ENCODE data around the gene SUPT3H. TPM values are rescaled to one million over a fixed set of nuclear protein-coding genes. Genes with fewer than 3 reads are reported as not detected.

The SUPT3H gene
- total RNA-seq, 1 donor from 2014 or later = 16.0 TPM

DNA sequence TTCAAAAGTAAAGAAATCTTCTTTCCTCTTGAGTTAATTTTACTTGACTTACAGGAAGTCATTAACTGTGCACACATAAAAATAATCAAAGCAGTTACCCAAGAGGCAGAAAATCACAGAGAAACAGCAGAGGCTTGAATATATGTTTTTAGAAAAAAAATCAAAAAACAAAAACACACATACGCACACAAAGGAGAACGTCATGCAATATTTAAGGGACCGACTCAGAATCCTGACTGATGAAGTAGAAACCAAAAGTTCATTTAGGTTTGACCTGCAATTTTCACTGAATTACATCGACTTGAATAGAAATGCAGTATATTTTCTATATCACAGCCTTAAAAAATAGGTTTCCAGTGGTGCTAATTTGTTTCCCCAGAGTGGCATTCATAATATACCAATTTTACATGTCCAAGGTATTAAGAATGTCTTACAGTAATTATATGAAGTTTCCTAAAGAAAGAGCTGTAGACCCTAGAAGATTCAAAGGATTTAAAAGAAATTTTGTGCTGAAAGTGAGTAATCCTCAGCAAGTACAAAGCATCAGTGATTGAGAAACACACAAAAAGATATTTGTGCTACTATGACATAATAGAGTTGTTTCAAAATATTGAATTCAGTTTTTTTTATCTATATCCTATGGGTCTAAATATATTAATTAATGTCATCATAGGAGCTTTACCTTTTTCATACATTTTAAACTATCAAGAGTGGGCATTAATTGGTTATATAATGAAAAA lies 408.1 kb downstream of the SUPT3H start:
- H3K27me3 Mint-ChIP-seq (ENCODE audit: unreplicated experiment) = no peaks in the 10 kb centered on the region
- no peaks in the 10 kb centered on the region for H3K4me1 Mint-ChIP-seq (ENCODE audit: low read depth, unreplicated experiment)
- H3K36me3 Mint-ChIP-seq (ENCODE audit: unreplicated experiment) = peaks cover 9% of the 10 kb centered on the region
- TF ChIP-seq, protein P1, sequence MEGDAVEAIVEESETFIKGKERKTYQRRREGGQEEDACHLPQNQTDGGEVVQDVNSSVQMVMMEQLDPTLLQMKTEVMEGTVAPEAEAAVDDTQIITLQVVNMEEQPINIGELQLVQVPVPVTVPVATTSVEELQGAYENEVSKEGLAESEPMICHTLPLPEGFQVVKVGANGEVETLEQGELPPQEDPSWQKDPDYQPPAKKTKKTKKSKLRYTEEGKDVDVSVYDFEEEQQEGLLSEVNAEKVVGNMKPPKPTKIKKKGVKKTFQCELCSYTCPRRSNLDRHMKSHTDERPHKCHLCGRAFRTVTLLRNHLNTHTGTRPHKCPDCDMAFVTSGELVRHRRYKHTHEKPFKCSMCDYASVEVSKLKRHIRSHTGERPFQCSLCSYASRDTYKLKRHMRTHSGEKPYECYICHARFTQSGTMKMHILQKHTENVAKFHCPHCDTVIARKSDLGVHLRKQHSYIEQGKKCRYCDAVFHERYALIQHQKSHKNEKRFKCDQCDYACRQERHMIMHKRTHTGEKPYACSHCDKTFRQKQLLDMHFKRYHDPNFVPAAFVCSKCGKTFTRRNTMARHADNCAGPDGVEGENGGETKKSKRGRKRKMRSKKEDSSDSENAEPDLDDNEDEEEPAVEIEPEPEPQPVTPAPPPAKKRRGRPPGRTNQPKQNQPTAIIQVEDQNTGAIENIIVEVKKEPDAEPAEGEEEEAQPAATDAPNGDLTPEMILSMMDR (IDR thresholded peaks at IDR 0.05; ENCODE audit: partially characterized antibody, unreplicated experiment) = no peak
- H3K27ac Mint-ChIP-seq (ENCODE audit: unreplicated experiment) = no peak overlapping the region
- no peak overlapping the region for H3K4me3 Mint-ChIP-seq (ENCODE audit: unreplicated experiment)
- DNase-seq = no peak
- peaks cover 4% of the 10 kb centered on the region for H3K9me3 Mint-ChIP-seq (ENCODE audit: unreplicated experiment)

DNA sequence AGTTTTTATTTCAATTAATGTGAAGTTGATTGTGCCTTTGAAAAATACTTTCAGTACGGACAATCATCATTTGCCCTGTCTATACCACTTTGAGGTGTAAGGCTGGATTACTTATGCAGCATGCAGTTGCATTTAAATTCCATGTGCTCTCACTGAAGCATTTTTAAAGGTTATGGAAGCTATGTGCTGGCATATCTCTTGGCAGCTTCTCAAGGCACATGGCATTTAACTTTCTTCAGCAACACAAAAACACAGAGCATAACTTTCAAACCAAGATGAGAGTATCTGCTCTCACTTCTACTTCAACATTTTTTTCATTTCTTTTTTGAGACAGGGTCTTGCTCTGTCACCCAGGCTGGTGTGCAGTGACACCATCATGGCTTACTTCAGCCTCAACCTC lies 410.3 kb downstream of the SUPT3H start:
- H3K27ac Mint-ChIP-seq (ENCODE audit: unreplicated experiment) = no peak overlapping the region
- no peak overlapping the region for H3K4me3 Mint-ChIP-seq (ENCODE audit: unreplicated experiment)
- H3K9me3 Mint-ChIP-seq (ENCODE audit: unreplicated experiment) = no peaks in the 10 kb centered on the region
- TF ChIP-seq, protein P1 (IDR thresholded peaks at IDR 0.05; ENCODE audit: partially characterized antibody, unreplicated experiment) = no peak
- no peaks in the 10 kb centered on the region for H3K27me3 Mint-ChIP-seq (ENCODE audit: unreplicated experiment)
- H3K36me3 Mint-ChIP-seq (ENCODE audit: unreplicated experiment) = no peaks in the 10 kb centered on the region
- no peak for DNase-seq
- H3K4me1 Mint-ChIP-seq (ENCODE audit: low read depth, unreplicated experiment) = no peaks in the 10 kb centered on the region

DNA sequence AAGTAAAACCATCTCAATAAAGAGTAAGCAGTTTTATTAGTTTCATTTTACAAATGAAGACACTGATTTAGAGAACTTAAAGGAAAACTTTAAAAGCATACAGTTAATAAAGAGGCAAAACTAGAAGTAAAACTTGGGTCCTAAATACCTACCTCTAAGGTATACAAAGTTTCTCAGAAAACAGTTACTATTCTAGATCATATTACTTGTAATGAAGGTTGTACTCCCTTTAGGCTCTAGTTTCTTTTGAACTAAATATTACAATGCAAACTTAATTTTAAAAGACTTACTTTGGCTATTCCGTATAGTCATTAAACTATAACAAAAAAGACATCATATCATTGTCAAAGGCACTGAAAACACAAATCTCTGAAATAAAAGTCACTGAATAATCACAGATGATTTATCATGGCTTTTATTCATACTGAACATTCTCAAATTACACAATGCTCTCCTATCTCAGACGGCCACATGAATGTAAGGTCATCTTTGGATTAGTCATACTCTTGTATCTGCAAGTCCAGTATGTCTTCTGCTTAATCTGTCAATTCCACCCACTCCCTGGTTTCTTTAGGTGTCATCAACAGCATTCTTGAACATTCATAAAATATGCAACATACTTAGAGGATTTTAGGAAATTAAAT lies 411.2 kb downstream of the SUPT3H start:
- H3K9me3 Mint-ChIP-seq (ENCODE audit: unreplicated experiment) = no peaks in the 10 kb centered on the region
- H3K27ac Mint-ChIP-seq (ENCODE audit: unreplicated experiment) = no peak overlapping the region
- no peak overlapping the region for H3K4me3 Mint-ChIP-seq (ENCODE audit: unreplicated experiment)
- H3K27me3 Mint-ChIP-seq (ENCODE audit: unreplicated experiment) = no peaks in the 10 kb centered on the region
- no peaks in the 10 kb centered on the region for H3K36me3 Mint-ChIP-seq (ENCODE audit: unreplicated experiment)
- no peaks in the 10 kb centered on the region for H3K4me1 Mint-ChIP-seq (ENCODE audit: low read depth, unreplicated experiment)
- DNase-seq = no peak
- TF ChIP-seq, protein P1 (IDR thresholded peaks at IDR 0.05; ENCODE audit: partially characterized antibody, unreplicated experiment) = no peak

DNA sequence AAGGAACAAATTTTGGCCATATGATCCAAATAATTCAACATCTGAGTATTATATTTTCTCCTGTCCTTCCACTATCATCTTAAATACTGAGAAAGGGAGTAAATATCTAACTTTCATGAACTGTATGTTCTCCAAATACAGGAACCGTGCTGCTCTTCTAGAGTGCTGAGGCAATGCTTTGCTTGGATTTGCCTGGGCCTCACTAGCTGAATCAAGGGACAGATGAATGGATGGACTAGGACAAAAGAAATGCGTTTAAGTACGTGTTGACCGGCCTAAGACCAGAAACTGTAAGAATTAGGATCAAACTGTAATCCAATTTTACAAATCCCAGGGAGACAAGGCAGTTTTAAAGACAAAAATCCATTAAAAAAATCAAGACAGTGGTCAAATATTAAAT lies 412.0 kb downstream of the SUPT3H start:
- no peak overlapping the region for H3K4me3 Mint-ChIP-seq (ENCODE audit: unreplicated experiment)
- H3K27me3 Mint-ChIP-seq (ENCODE audit: unreplicated experiment) = no peaks in the 10 kb centered on the region
- no peaks in the 10 kb centered on the region for H3K4me1 Mint-ChIP-seq (ENCODE audit: low read depth, unreplicated experiment)
- TF ChIP-seq, protein P1 (IDR thresholded peaks at IDR 0.05; ENCODE audit: partially characterized antibody, unreplicated experiment) = no peak
- no peak overlapping the region for H3K27ac Mint-ChIP-seq (ENCODE audit: unreplicated experiment)
- H3K36me3 Mint-ChIP-seq (ENCODE audit: unreplicated experiment) = no peaks in the 10 kb centered on the region
- no peaks in the 10 kb centered on the region for H3K9me3 Mint-ChIP-seq (ENCODE audit: unreplicated experiment)
- no peak for DNase-seq

DNA sequence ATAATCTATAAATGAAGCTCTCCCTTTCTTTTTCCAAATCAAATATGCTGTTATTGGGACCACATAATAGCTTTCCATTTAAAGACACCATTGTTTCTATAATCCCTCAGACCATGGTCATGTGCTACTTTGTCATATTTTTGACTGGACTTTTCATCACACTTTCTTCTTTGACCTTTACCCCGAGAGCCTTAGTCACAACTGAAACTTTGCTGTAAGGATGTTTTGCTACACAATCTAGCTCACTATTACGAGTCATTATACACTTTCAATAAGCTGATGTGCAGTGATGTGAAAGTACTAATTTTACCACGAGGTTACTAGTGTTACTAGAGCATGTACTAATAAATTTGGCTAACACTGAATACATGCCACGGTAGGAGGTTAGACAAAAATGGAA lies 416.8 kb downstream of the SUPT3H start:
- Mint-ChIP-seq H3K9me3 (ENCODE audit: unreplicated experiment) (no peaks in the 10 kb centered on the region), H3K36me3 (ENCODE audit: unreplicated experiment) (no peaks in the 10 kb centered on the region)

More for the DNA sequence above, 416.8 kb downstream of the SUPT3H start:
- DNase-seq = no peak
- no peak overlapping the region for H3K4me3 Mint-ChIP-seq (ENCODE audit: unreplicated experiment)
- TF ChIP-seq, protein P1 (IDR thresholded peaks at IDR 0.05; ENCODE audit: partially characterized antibody, unreplicated experiment) = no peak
- H3K27ac Mint-ChIP-seq (ENCODE audit: unreplicated experiment) = no peak overlapping the region
- no peaks in the 10 kb centered on the region for H3K4me1 Mint-ChIP-seq (ENCODE audit: low read depth, unreplicated experiment)
- no peaks in the 10 kb centered on the region for H3K27me3 Mint-ChIP-seq (ENCODE audit: unreplicated experiment)
